DND-41 (cell line): ENCODE measurements around the gene NEUROG3.
A peak's percentile ranks its signal among the peaks of the same experiment; 100 is the strongest.

Source experiments
- ATAC-seq: fragments of 200-7000 bp; cut with Tn5 transposase; 3 replicates; pipeline ENCODE4 v1.9.1; 2021; ENCODE audit warnings: low read depth; ENCODE audit not compliant: insufficient read depth
- DNase-seq: peaks from one replicate; pipeline ENCODE4 v3.0.0-alpha.2; 2020
- H2AFZ ChIP-seq: 2 replicates; pipeline ENCODE4 v1.6.0; 2012; ENCODE audit warnings: low read depth, low read length
- H3K27ac ChIP-seq: 2 replicates; pipeline ENCODE4 v1.5.1; 2012; ENCODE audit warnings: low read length, inconsistent platforms
- H3K27me3 ChIP-seq: fragments of 200-600 bp; sonication (generic); 2 replicates; pipeline ENCODE4 v1.6.0; 2012; ENCODE audit warnings: low read length, mild to moderate bottlenecking, inconsistent platforms; ENCODE audit not compliant: insufficient read depth, poor library complexity
- H3K36me3 ChIP-seq: 2 replicates; pipeline ENCODE4 v1.5.1; 2012; ENCODE audit warnings: low read length, inconsistent platforms; ENCODE audit not compliant: insufficient read depth
- H3K4me1 ChIP-seq: 2 replicates; pipeline ENCODE4 v1.5.1; 2012; ENCODE audit warnings: mild to moderate bottlenecking, low read length; ENCODE audit not compliant: insufficient read depth
- H3K4me2 ChIP-seq: 2 replicates; pipeline ENCODE4 v1.6.0; 2012; ENCODE audit warnings: mild to moderate bottlenecking, moderate library complexity, low read length, inconsistent platforms; ENCODE audit not compliant: insufficient read depth
- H3K4me3 ChIP-seq, 2 experiments: fragments of 200-600 bp in 1 of 2; shearing (Covaris generic) in 1 of 2; 2 replicates each; pipeline ENCODE4 v1.5.1; 2012 to 2016; ENCODE audit warnings: inconsistent platforms in 2 of 2, low read length in 2 of 2, mild to moderate bottlenecking in 2 of 2, low read depth in 1 of 2, moderate library complexity in 1 of 2
- H3K79me2 ChIP-seq: 2 replicates; pipeline ENCODE4 v1.6.0; 2012; ENCODE audit warnings: low read length, inconsistent platforms; ENCODE audit not compliant: insufficient read depth
- H3K9ac ChIP-seq: 2 replicates; pipeline ENCODE4 v1.6.0; 2012; ENCODE audit warnings: low read depth, mild to moderate bottlenecking, inconsistent platforms, low read length, moderate library complexity
- H3K9me3 ChIP-seq: 2 replicates; pipeline ENCODE4 v1.5.1; 2012; ENCODE audit warnings: low read length, moderate library complexity, mild to moderate bottlenecking, inconsistent platforms; ENCODE audit not compliant: insufficient read depth, severe bottlenecking
- H4K20me1 ChIP-seq: 2 replicates; pipeline ENCODE4 v1.6.0; 2012; ENCODE audit warnings: low read length; ENCODE audit not compliant: insufficient read depth
- CTCF ChIP-seq: IDR thresholded peaks from 2 replicates; pipeline ENCODE4 v1.5.1; 2012; ENCODE audit warnings: borderline replicate concordance, low read length, moderate library complexity, mild to moderate bottlenecking; ENCODE audit not compliant: poor library complexity, severe bottlenecking; ENCODE audit errors: extremely low read depth
- EZH2 ChIP-seq: IDR thresholded peaks from 3 replicates; pipeline ENCODE4 v1.6.1; 2012; ENCODE audit warnings: borderline replicate concordance, low read depth, mild to moderate bottlenecking, moderate library complexity, low read length, inconsistent platforms; ENCODE audit not compliant: severe bottlenecking

NEUROG3 gene

GRCh38 chr10:69573056-69573806, at the start of gene NEUROG3:
TSS of gene NEUROG3 (minus strand) at chr10:69573422. CDS start at chr10:69573043, 379 bp downstream.
- H3K79me2 ChIP-seq: no peaks in the 10 kb centered on the region
- no peaks in the 10 kb centered on the region for H3K4me1 ChIP-seq
- peaks cover 9% of the 10 kb centered on the region for H3K27me3 ChIP-seq
- TF ChIP-seq CTCF (no peak), EZH2 (no peak)
- no peaks in the 10 kb centered on the region for H3K9me3 ChIP-seq
- H3K4me3 ChIP-seq: no peak within 1 kb of the TSS
- ATAC-seq: no peak
- DNase-seq: no peak
- H3K36me3 ChIP-seq: no peaks in the 10 kb centered on the region
- no peaks in the 10 kb centered on the region; the same call in 1 of the 2 replicates for H4K20me1 ChIP-seq
- no peak within 1 kb of the TSS for H3K9ac ChIP-seq
- no peak within 1 kb of the TSS for H3K27ac ChIP-seq
- no peak within 1 kb of the TSS for H2AFZ ChIP-seq
- no peak within 1 kb of the TSS for H3K4me2 ChIP-seq

GRCh38 chr10:69620625-69621024, 47.4 kb upstream of the NEUROG3 start:
- TF ChIP-seq CTCF (no peak), EZH2 (no peak)
- Histone ChIP-seq H3K36me3 (no peaks in the 10 kb centered on the region), H4K20me1 (no peaks in the 10 kb centered on the region), H3K4me3 (no peak overlapping the region), H3K9ac (no peak overlapping the region), H3K9me3 (peaks cover 3% of the 10 kb centered on the region), H3K4me2 (no peak overlapping the region), H3K4me1 (no peaks in the 10 kb centered on the region), H3K27ac (no peak overlapping the region), H3K79me2 (no peaks in the 10 kb centered on the region), H3K27me3 (peaks cover 7% of the 10 kb centered on the region), H2AFZ (no peak overlapping the region)
- peak; percentile 76 for ATAC-seq
- DNase-seq: peak; percentile 25

GRCh38 chr10:69619626-69620025, 46.4 kb upstream of the NEUROG3 start:
- no peak for TF ChIP-seq EZH2
- no peak for TF ChIP-seq CTCF
- H3K36me3 ChIP-seq: no peaks in the 10 kb centered on the region
- H3K9ac ChIP-seq: no peak overlapping the region
- H3K4me3 ChIP-seq: no peak overlapping the region
- H3K9me3 ChIP-seq: peaks cover 3% of the 10 kb centered on the region
- DNase-seq: no peak
- no peak overlapping the region for H3K4me2 ChIP-seq
- no peak for ATAC-seq
- H3K4me1 ChIP-seq: no peaks in the 10 kb centered on the region
- H2AFZ ChIP-seq: no peak overlapping the region
- peaks cover 7% of the 10 kb centered on the region for H3K27me3 ChIP-seq
- H4K20me1 ChIP-seq: no peaks in the 10 kb centered on the region
- H3K27ac ChIP-seq: no peak overlapping the region
- no peaks in the 10 kb centered on the region for H3K79me2 ChIP-seq
